C4-2B (cell line): ENCODE data around the gene CADM1.

ENCODE experiments used
- H3K27ac ChIP-seq: fragments of 450-650 bp; 2 replicates; pipeline ENCODE4 v1.5.1; 2017
- ZFX ChIP-seq: fragments of 450-650 bp; IDR thresholded peaks from 2 replicates; pipeline ENCODE4 v1.6.1; 2017
- TF ChIP-seq, protein P1 (sequence below): fragments of 450-650 bp; conservative IDR thresholded peaks from 2 replicates; pipeline ENCODE4 v1.5.1; 2017; ENCODE audit warnings: mild to moderate bottlenecking

The CADM1 gene

DNA sequence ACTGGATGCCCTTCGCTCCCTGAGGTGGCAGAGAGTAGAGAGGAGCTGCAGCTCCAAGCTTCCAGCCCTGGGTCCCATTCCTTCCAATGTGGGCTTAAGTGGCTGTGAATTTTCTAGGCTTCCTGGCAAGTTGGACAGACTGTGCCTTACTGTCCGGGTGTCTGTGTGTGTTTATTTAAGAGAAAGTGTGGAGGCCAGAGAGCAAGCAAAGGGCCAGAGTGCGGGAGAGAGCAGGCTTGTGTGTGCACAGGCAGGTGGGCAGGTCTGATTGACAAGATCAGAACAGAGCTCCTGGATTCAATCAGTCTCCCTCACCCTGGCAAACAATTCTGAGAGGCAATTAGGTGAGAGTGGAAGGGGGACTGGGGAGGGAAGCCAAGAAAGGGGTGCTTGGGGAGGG, 347.0 kb downstream of the CADM1 start:
- H3K27ac ChIP-seq, result no peak overlapping the region
- TF ChIP-seq, protein P1, sequence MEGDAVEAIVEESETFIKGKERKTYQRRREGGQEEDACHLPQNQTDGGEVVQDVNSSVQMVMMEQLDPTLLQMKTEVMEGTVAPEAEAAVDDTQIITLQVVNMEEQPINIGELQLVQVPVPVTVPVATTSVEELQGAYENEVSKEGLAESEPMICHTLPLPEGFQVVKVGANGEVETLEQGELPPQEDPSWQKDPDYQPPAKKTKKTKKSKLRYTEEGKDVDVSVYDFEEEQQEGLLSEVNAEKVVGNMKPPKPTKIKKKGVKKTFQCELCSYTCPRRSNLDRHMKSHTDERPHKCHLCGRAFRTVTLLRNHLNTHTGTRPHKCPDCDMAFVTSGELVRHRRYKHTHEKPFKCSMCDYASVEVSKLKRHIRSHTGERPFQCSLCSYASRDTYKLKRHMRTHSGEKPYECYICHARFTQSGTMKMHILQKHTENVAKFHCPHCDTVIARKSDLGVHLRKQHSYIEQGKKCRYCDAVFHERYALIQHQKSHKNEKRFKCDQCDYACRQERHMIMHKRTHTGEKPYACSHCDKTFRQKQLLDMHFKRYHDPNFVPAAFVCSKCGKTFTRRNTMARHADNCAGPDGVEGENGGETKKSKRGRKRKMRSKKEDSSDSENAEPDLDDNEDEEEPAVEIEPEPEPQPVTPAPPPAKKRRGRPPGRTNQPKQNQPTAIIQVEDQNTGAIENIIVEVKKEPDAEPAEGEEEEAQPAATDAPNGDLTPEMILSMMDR, result no peak
- no peak for TF ChIP-seq ZFX

DNA sequence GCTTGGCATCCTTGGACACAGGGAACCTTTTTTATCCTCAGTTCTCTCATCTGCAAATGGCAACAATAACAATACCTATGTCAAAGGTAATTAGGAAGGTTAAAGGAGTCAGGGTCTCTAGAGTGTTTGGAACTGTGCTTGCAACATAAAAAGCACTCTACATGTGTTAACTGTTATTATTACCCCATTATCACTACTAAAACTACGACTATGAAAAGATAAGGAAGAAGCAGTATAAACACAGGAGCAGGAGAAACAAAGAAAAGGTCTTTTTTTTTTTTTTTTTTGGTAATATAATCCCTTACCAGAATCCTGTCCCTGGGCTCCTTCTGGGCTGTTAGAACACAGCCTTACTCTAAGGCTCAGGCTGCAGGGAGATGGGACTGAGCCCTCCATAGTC, 348.2 kb downstream of the CADM1 start:
- no peak overlapping the region for H3K27ac ChIP-seq
- TF ChIP-seq ZFX, result no peak
- TF ChIP-seq, protein P1, result no peak

- TF ChIP-seq, protein P1, result no peak
- TF ChIP-seq ZFX, result no peak
- H3K27ac ChIP-seq, result no peak overlapping the region
Measured at GRCh38 chr11:115155320-115155719, 348.9 kb downstream of the CADM1 start.

GRCh38 chr11:115154355-115154736, 349.9 kb downstream of the CADM1 start:
- H3K27ac ChIP-seq, result no peak overlapping the region
- TF ChIP-seq, protein P1, result no peak
- no peak for TF ChIP-seq ZFX

- no peak overlapping the region for H3K27ac ChIP-seq
Measured at GRCh38 chr11:115153731-115154354, 350.4 kb downstream of the CADM1 start.

GRCh38 chr11:115153135-115153534, 351.1 kb downstream of the CADM1 start:
- no peak overlapping the region for H3K27ac ChIP-seq
- TF ChIP-seq, protein P1, result no peak
- TF ChIP-seq ZFX, result no peak

More at GRCh38 chr11:115153731-115154354, 350.4 kb downstream of the CADM1 start:
- TF ChIP-seq ZFX, result no peak
- TF ChIP-seq, protein P1, result no peak

DNA sequence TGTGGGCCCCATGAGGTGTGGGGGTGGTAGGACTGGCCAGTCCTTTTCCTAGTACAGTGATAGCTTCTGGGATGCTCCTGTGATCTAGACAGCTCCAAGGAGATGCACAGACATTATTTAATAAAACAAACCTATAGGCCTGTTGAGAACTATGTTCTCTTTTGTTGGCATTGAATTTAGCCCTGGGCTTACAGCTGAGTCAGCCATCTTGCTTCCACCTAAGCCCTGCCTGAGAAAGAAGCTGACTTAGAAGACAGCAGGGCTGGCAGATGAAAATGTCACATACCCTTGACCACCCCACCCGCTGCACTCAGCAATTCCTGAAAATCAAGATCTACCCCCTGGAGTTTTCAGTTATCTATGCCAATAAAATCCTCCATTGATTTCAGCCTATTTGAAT, 353.2 kb downstream of the CADM1 start:
- TF ChIP-seq, protein P1, result no peak
- TF ChIP-seq ZFX, result no peak
- no peak overlapping the region for H3K27ac ChIP-seq
